HUES64 (cell line): Measurements from ENCODE around the gene FHIT.

Source experiments
- H3K27ac ChIP-seq: 2 replicates; pipeline ENCODE4 v1.7.0; 2013; ENCODE audit warnings: low read depth, low read length, inconsistent platforms
- H3K27me3 ChIP-seq: 2 replicates; pipeline ENCODE4 v1.6.1; 2013; ENCODE audit warnings: mild to moderate bottlenecking, low read length; ENCODE audit not compliant: insufficient read depth
- H3K36me3 ChIP-seq: 2 replicates; pipeline ENCODE4 v1.6.1; 2013; ENCODE audit warnings: mild to moderate bottlenecking, low read length; ENCODE audit not compliant: insufficient read depth
- H3K4me1 ChIP-seq: 2 replicates; pipeline ENCODE4 v1.6.1; 2013; ENCODE audit warnings: mild to moderate bottlenecking, low read length, moderate library complexity; ENCODE audit not compliant: insufficient read depth
- H3K4me3 ChIP-seq: 2 replicates; pipeline ENCODE4 v1.5.1; 2013; ENCODE audit warnings: mild to moderate bottlenecking, low read length, moderate library complexity
- H3K9ac ChIP-seq: 2 replicates; pipeline ENCODE4 v1.6.1; 2013; ENCODE audit warnings: mild to moderate bottlenecking, low read depth, low read length
- H3K9me3 ChIP-seq: 2 replicates; pipeline ENCODE4 v1.6.1; 2013; ENCODE audit warnings: low read depth, low read length; ENCODE audit not compliant: insufficient read depth
- WGBS: fragments of 150-250, 120-280 bp; methylation state at CpG from one replicate; pipeline ENCODE4 v1.1.7; 2013; ENCODE audit warnings: missing lambda C conversion rate; 5-methylcytosine and 5-hydroxymethylcytosine counted together

FHIT gene

DNA sequence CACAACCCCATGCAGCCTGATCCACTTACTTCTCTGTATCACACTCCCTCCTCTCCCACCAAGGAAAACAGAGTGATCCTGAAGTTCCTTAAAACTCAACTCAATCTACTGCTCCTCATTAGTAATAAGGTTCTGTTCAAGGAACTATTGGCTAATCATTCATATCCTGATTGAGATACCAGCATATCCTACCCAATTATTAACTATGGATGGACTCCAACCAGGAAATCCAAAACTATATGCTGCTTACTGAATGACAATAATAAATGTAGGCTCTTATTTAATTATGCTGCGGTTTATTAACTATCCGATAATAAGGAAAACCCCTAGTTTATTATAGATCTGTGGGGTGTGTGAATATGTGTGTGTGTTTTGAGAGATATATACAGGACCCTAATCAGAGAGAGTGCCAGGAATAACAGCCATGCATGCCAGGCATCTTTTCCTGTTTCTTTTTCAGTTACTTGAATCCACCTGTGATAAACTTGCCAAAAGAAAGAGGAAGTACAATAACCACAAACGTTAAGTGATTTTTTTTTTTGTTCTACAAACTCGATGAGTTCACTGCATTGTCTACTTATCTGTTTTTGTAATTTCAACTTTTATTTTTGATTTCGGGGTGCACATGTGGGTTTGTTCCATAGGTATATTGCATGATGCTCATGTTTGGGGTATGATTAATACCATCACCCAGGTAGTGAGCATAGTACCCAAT is 1169.7 kb downstream of the FHIT start:
- H3K9ac ChIP-seq, result no peak overlapping the region
- H3K9me3 ChIP-seq, result peaks cover 3% of the 10 kb centered on the region; the same call in 1 of the 2 replicates
- no peaks in the 10 kb centered on the region for H3K36me3 ChIP-seq
- H3K4me3 ChIP-seq, result no peak overlapping the region
- 0 out of 2 replicates have a peak, but pooled peaks cover 3% of the 10 kb centered on the region for H3K4me1 ChIP-seq
- 96% methylated on average over 5 of the region's 5 CpGs for WGBS
- no peaks in the 10 kb centered on the region for H3K27me3 ChIP-seq
- no peak overlapping the region for H3K27ac ChIP-seq

GRCh38 chr3:60080648-60081047 is 1170.6 kb downstream of the FHIT start:
- H3K9ac ChIP-seq, result no peak overlapping the region
- 0 out of 2 replicates have a peak, but pooled peaks cover 3% of the 10 kb centered on the region for H3K4me1 ChIP-seq
- H3K36me3 ChIP-seq, result no peaks in the 10 kb centered on the region
- peaks cover 3% of the 10 kb centered on the region; the same call in 1 of the 2 replicates for H3K9me3 ChIP-seq
- no peaks in the 10 kb centered on the region for H3K27me3 ChIP-seq
- no peak overlapping the region for H3K4me3 ChIP-seq
- WGBS, result 92% methylated on average over 1 of the region's 1 CpG
- no peak overlapping the region for H3K27ac ChIP-seq

DNA sequence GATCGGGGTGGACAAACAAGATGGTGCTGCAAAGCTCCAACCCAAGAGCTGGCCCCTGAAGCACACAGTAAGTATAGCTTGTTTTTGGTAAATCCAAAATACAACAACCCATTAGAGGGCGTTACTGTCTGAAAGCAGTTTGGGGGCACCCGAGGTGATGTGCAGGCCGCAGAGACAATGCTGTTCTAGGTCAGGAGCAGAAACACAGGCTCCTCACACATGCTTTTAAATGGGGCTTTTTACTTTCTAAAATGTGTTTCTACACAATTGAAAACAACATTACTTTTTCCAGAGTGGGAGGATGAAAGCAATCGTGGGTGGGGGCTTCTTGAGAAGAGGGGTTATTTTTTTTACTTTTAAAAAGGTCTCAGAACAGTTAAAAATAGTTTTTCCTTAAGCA is 1172.2 kb downstream of the FHIT start:
- H3K4me3 ChIP-seq, result no peak overlapping the region
- H3K27me3 ChIP-seq, result no peaks in the 10 kb centered on the region
- H3K9ac ChIP-seq, result no peak overlapping the region
- WGBS, result 79% methylated on average over 4 of the region's 5 CpGs
- H3K9me3 ChIP-seq, result peaks cover 3% of the 10 kb centered on the region; the same call in 1 of the 2 replicates
- H3K36me3 ChIP-seq, result no peaks in the 10 kb centered on the region
- no peak overlapping the region for H3K27ac ChIP-seq
- 0 out of 2 replicates have a peak, but pooled peaks cover 3% of the 10 kb centered on the region for H3K4me1 ChIP-seq

DNA sequence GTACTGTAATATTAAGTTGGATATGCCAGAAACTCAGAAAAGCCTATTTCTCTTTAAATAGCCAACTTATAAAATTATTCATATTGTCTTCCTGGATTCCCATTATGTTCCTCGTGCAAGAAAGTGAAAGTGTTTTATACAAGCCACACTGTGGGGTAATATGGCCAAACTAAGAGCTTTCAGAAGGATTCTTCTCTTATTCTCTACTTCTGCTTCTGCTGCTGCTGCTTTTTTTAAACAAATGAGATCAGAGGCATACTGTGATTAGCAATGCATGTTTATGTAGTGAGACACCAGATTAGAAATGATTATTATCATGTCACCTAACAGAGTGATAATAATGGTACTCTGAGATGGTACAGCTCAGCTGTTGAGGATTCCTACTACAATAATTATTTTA is 1174.9 kb downstream of the FHIT start:
- H3K4me1 ChIP-seq, result 0 out of 2 replicates have a peak, but pooled peaks cover 3% of the 10 kb centered on the region
- no peak overlapping the region for H3K9ac ChIP-seq
- no peaks in the 10 kb centered on the region for H3K36me3 ChIP-seq
- WGBS, result 63% methylated on average over 1 of the region's 1 CpG
- H3K4me3 ChIP-seq, result no peak overlapping the region
- H3K9me3 ChIP-seq, result peaks cover 3% of the 10 kb centered on the region; the same call in 1 of the 2 replicates
- no peak overlapping the region for H3K27ac ChIP-seq
- no peaks in the 10 kb centered on the region for H3K27me3 ChIP-seq

GRCh38 chr3:60073942-60074341 is 1177.3 kb downstream of the FHIT start:
- H3K4me3 ChIP-seq, result no peak overlapping the region

DNA sequence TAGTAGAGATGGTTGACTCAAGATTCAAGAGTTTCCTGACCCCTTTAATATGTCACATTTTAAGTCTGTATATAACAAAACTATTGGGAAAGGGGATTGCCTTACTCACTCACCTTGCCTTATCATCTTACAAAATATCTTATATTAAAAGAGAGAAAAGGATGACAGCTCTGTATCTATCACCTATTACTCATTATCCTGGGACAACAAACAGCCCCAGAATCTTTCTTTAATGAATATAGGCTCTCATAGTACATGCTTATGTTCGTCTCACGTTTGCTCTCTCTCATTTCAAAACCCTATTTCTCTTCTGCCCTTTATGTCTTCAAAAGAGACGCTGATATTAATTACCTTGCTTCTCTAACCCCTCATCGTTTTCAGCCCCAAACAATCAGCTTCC is 1178.0 kb downstream of the FHIT start:
- Histone ChIP-seq H3K36me3 (no peaks in the 10 kb centered on the region), H3K4me3 (no peak overlapping the region), H3K4me1 (no peaks in the 10 kb centered on the region), H3K9me3 (peaks cover 2% of the 10 kb centered on the region; the same call in 1 of the 2 replicates), H3K9ac (no peak overlapping the region), H3K27ac (no peak overlapping the region), H3K27me3 (no peaks in the 10 kb centered on the region)
- 94% methylated on average over 4 of the region's 4 CpGs for WGBS

More at GRCh38 chr3:60073942-60074341, 1177.3 kb downstream of the FHIT start:
- H3K4me1 ChIP-seq, result no peaks in the 10 kb centered on the region
- H3K36me3 ChIP-seq, result no peaks in the 10 kb centered on the region
- no peak overlapping the region for H3K9ac ChIP-seq
- peaks cover 3% of the 10 kb centered on the region; the same call in 1 of the 2 replicates for H3K9me3 ChIP-seq
- H3K27me3 ChIP-seq, result no peaks in the 10 kb centered on the region
- H3K27ac ChIP-seq, result no peak overlapping the region

DNA sequence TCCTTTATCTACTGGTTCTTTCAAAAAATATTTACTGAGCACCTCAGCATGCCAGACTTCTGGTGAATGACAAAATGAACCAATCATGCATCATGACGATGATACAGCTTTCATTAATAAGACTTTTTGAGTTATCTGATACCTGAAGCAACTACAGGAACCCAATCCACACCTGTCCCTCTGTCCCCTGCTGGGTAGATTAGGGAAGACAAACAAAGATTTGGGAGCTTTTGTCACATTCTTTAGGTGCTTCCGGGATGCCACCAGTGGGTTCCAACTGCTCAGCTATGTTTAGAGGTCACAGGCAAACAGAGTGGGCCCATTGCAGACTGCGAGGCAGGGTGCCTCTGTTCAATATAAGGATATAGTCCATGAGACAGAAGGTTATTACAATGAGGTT is 1180.9 kb downstream of the FHIT start:
- 85% methylated on average over 3 of the region's 3 CpGs for WGBS

GRCh38 chr3:60065227-60065868 is 1185.9 kb downstream of the FHIT start:
- Histone ChIP-seq H3K27me3 (no peaks in the 10 kb centered on the region), H3K36me3 (no peaks in the 10 kb centered on the region), H3K9me3 (no peaks in the 10 kb centered on the region), H3K4me1 (no peaks in the 10 kb centered on the region; the same call in 1 of the 2 replicates), H3K27ac (no peak overlapping the region), H3K9ac (no peak overlapping the region), H3K4me3 (no peak overlapping the region)
- WGBS, result 99% methylated on average over 2 of the region's 2 CpGs

More for the DNA sequence above, 1180.9 kb downstream of the FHIT start:
- Histone ChIP-seq H3K27ac (no peak overlapping the region), H3K4me3 (no peak overlapping the region), H3K4me1 (no peaks in the 10 kb centered on the region), H3K36me3 (no peaks in the 10 kb centered on the region), H3K27me3 (no peaks in the 10 kb centered on the region), H3K9me3 (no peaks in the 10 kb centered on the region), H3K9ac (no peak overlapping the region)

- Histone ChIP-seq H3K9me3 (no peaks in the 10 kb centered on the region), H3K9ac (no peak overlapping the region), H3K27me3 (no peaks in the 10 kb centered on the region), H3K27ac (no peak overlapping the region), H3K4me3 (no peak overlapping the region), H3K4me1 (no peaks in the 10 kb centered on the region; the same call in 1 of the 2 replicates), H3K36me3 (no peaks in the 10 kb centered on the region)
- WGBS, result 83% methylated on average over 2 of the region's 3 CpGs
Measured at GRCh38 chr3:60064210-60065178, 1186.8 kb downstream of the FHIT start.

DNA sequence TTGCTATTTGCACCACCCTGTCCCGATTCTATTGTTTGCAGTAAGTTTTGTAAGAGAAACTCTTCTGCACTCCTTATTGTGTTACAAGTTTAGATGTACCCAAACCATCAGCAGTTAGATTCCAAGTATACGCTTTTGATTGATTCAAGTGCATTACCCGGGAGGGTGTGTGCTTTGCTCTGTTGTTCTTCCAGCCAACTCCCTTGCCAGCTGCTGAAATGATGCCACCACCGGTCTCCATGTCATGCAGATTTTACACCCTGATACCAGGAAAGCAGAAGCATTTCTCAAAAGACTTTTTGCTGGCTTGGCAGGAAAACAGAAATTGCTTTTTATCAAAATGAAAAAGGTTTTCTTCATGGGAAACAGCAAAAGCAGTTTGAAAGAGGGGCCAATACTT is 1194.8 kb downstream of the FHIT start:
- H3K27me3 ChIP-seq, result no peaks in the 10 kb centered on the region
- WGBS, result 99% methylated on average over 4 of the region's 4 CpGs
- no peak overlapping the region for H3K27ac ChIP-seq
- peaks cover 7% of the 10 kb centered on the region; the same call in 1 of the 2 replicates for H3K9me3 ChIP-seq
- no peak overlapping the region for H3K9ac ChIP-seq
- H3K36me3 ChIP-seq, result no peaks in the 10 kb centered on the region
- no peak overlapping the region for H3K4me3 ChIP-seq
- no peaks in the 10 kb centered on the region for H3K4me1 ChIP-seq
